MCF 10A (cell line): ENCODE measurements around the gene KIF6. TPM values are rescaled to one million over a fixed set of nuclear protein-coding genes. Genes with fewer than 3 reads are reported as not detected.
"Not testable (repeated sequence)": the region's sequence is repeated elsewhere in the genome, so short reads cannot be mapped to it uniquely, and the experiment has no call there.

Source experiments
- BruUV-seq: library from RNA; stranded (reverse); fragments of 400-500 nt; replicated peaks from 2 replicates; lab custom pipeline; 2021; lab: Mats Ljungman, UMichigan
- CTCF ChIA-PET: fragments of 300-600 bp; sonication (Branson Sonifier 250); formaldehyde crosslinking; extraction: SDS; loops from one replicate; lab custom pipeline; 2021; ENCODE audit warnings: antibody characterized with exemption, inconsistent platforms; lab: Yijun Ruan, JAX
- POLR2A ChIA-PET: fragments of 300-600, 350-650 bp; sonication (Branson Sonifier 250); formaldehyde crosslinking; extraction: SDS; loops from one replicate; lab custom pipeline; 2020; ENCODE audit warnings: antibody characterized with exemption, inconsistent platforms; lab: Yijun Ruan, JAX
- DNase-seq: peaks from one replicate; pipeline ENCODE4 v3.0.0-alpha.2; 2018; ENCODE audit not compliant: unreplicated experiment
- H3K27ac Mint-ChIP-seq: one replicate; pipeline ENCODE4 v1.8.0; 2022; ENCODE audit warnings: mild to moderate bottlenecking, low read depth, mixed read lengths; ENCODE audit not compliant: unreplicated experiment
- H3K27me3 Mint-ChIP-seq: one replicate; pipeline ENCODE4 v1.8.0; 2022; ENCODE audit warnings: mixed read lengths; ENCODE audit not compliant: insufficient read depth, unreplicated experiment
- H3K36me3 Mint-ChIP-seq: one replicate; pipeline ENCODE4 v1.8.0; 2022; ENCODE audit warnings: mild to moderate bottlenecking, moderate library complexity, mixed read lengths; ENCODE audit not compliant: insufficient read depth, unreplicated experiment
- H3K4me1 Mint-ChIP-seq: one replicate; pipeline ENCODE4 v1.8.0; 2022; ENCODE audit warnings: mixed read lengths; ENCODE audit not compliant: insufficient read depth, unreplicated experiment
- H3K4me3 Mint-ChIP-seq: one replicate; pipeline ENCODE4 v1.8.0; 2022; ENCODE audit warnings: mild to moderate bottlenecking, moderate library complexity, mixed read lengths; ENCODE audit not compliant: unreplicated experiment
- H3K9me3 Mint-ChIP-seq: one replicate; pipeline ENCODE4 v1.8.0; 2022; ENCODE audit warnings: mixed read lengths; ENCODE audit not compliant: unreplicated experiment
- CTCF ChIP-seq: fragments of 200-600 bp; IDR thresholded peaks from one replicate; pipeline ENCODE4 v1.8.0; 2022; ENCODE audit warnings: antibody characterized with exemption, mild to moderate bottlenecking; ENCODE audit not compliant: unreplicated experiment
- intact Hi-C: fragments of 100-400 bp; cut with micrococcal nuclease; formaldehyde crosslinking; loops from 2 replicates; pipeline ENCODE4 v1.14.1; 2022
- total RNA-seq: library from RNA; stranded (reverse); gene quantifications from 2 replicates; pipeline ENCODE4 v1.2.3, GENCODE V29; 2022

The KIF6 gene
- total RNA-seq, 1 experiment from 2014 or later = 0.91 TPM

- Mint-ChIP-seq H3K27me3 (no peaks in the 10 kb centered on the region), H3K4me1 (peaks cover 23% of the 10 kb centered on the region), H3K27ac (no peak overlapping the region), H3K36me3 (no peaks in the 10 kb centered on the region), H3K9me3 (no peaks in the 10 kb centered on the region), H3K4me3 (no peak overlapping the region)
- DNase-seq = peak; percentile 16
- no TSS peak for BruUV-seq
- TF ChIP-seq CTCF = no peak
- ChIA-PET CTCF (interaction anchor here (0.7 kb wide), 1 partner anchor 72 kb away, joined by 3 read pairs; no protein-coding TSS in a partner anchor), POLR2A (no interaction called here)
- intact Hi-C loops = no loop called here
Observed at GRCh38 chr6:39684790-39685488, 40.3 kb downstream of the KIF6 start.

GRCh38 chr6:39681674-39682121 lies 43.5 kb downstream of the KIF6 start:
- Mint-ChIP-seq H3K27me3 (no peaks in the 10 kb centered on the region), H3K36me3 (no peaks in the 10 kb centered on the region), H3K4me1 (peaks cover 11% of the 10 kb centered on the region), H3K9me3 (peaks cover 6% of the 10 kb centered on the region), H3K27ac (no peak overlapping the region), H3K4me3 (no peak overlapping the region)
- no TSS peak for BruUV-seq
- ChIA-PET POLR2A (no interaction called here), CTCF (no interaction called here)
- no peak for TF ChIP-seq CTCF
- intact Hi-C loops = no loop called here
- no peak for DNase-seq

GRCh38 chr6:39678914-39679313 lies 46.3 kb downstream of the KIF6 start:
- Mint-ChIP-seq H3K27ac (no peak overlapping the region), H3K4me3 (no peak overlapping the region), H3K9me3 (peaks cover 6% of the 10 kb centered on the region), H3K27me3 (no peaks in the 10 kb centered on the region), H3K36me3 (no peaks in the 10 kb centered on the region), H3K4me1 (peaks cover 6% of the 10 kb centered on the region)
- ChIA-PET CTCF (no interaction called here), POLR2A (no interaction called here)
- intact Hi-C loops = no loop called here
- TF ChIP-seq CTCF = no peak
- no TSS peak for BruUV-seq
- no peak for DNase-seq

- H3K27ac Mint-ChIP-seq, intact Hi-C loops, DNase-seq, H3K9me3 Mint-ChIP-seq, CTCF ChIA-PET, BruUV-seq, H3K4me1 Mint-ChIP-seq, H3K36me3 Mint-ChIP-seq, H3K27me3 Mint-ChIP-seq, POLR2A ChIA-PET, H3K4me3 Mint-ChIP-seq: not testable (repeated sequence)
Observed at GRCh38 chr6:39677318-39677717, 47.9 kb downstream of the KIF6 start.
